B cell (primary cell): ENCODE measurements around the gene CRMP1. TPM values are rescaled to one million over a fixed set of nuclear protein-coding genes. Genes with fewer than 3 reads are reported as not detected.

Experiments
- ATAC-seq: fragments of 200-7000 bp; cut with Tn5 transposase; one replicate; pipeline ENCODE4 v1.10.0; 2021; ENCODE audit warnings: low read depth, mild to moderate bottlenecking, moderate number of reproducible peaks, moderate library complexity
- CTCF ChIA-PET: fragments of 350-600 bp; sonication (Branson Sonifier 250); formaldehyde crosslinking; loops from one replicate; lab custom pipeline; 2021; ENCODE audit warnings: antibody characterized with exemption, inconsistent platforms; lab: Charles Lee
- POLR2A ChIA-PET: fragments of 350-600 bp; sonication (Branson Sonifier 250); formaldehyde crosslinking; loops from one replicate; lab custom pipeline; 2021; ENCODE audit warnings: antibody characterized with exemption; lab: Charles Lee
- DNase-seq: peaks from one replicate; pipeline ENCODE4 v3.0.0; 2013
- H2AFZ ChIP-seq: 2 replicates; pipeline ENCODE4 v1.6.1; 2012; ENCODE audit warnings: mild to moderate bottlenecking, low read depth, low read length; ENCODE audit not compliant: insufficient read depth, poor library complexity, severe bottlenecking
- H3K27ac ChIP-seq, 2 donors: 1 replicate in 1 of 2; 2 replicates in 1 of 2; pipeline ENCODE4 v1.5.1; 2012 to 2013; ENCODE audit warnings: low read length in 2 of 2, mild to moderate bottlenecking in 2 of 2, moderate library complexity in 1 of 2
- H3K27me3 ChIP-seq, 4 experiments: fragments of 200-600 bp in 1 of 4; sonication (generic) in 1 of 4; replicated peaks in 1 of 4; 1 replicate in 2 of 4; 2 replicates in 2 of 4; pipeline versions ENCODE4 v1.6.1 to v1.7.0; 2013 to 2016; ENCODE audit warnings: low read length in 3 of 4, mild to moderate bottlenecking in 2 of 4, mixed read lengths in 1 of 4, moderate library complexity in 1 of 4; ENCODE audit not compliant: insufficient read depth in 4 of 4, control insufficient read depth in 3 of 4; ENCODE audit errors: control extremely low read depth in 1 of 4
- H3K36me3 ChIP-seq, 2 experiments: replicated peaks in 1 of 2; 1 replicate in 1 of 2; 2 replicates in 1 of 2; pipeline versions ENCODE4 v1.6.1 to v1.7.1; 2013; ENCODE audit warnings: low read length in 1 of 2; ENCODE audit not compliant: insufficient read depth in 2 of 2, control insufficient read depth in 1 of 2; ENCODE audit errors: control extremely low read depth in 1 of 2, extremely low read depth in 1 of 2
- H3K4me1 ChIP-seq, 2 donors: fragments of 200-600 bp in 1 of 2; sonication (generic) in 1 of 2; 1 replicate in 1 of 2; 2 replicates in 1 of 2; pipeline versions ENCODE4 v1.5.1 to v1.6.1; 2013 to 2017; ENCODE audit warnings: low read length in 2 of 2; ENCODE audit not compliant: control insufficient read depth in 2 of 2, insufficient read depth in 2 of 2
- H3K4me2 ChIP-seq: replicated peaks from 2 replicates; pipeline ENCODE3; 2012; ENCODE audit warnings: mild to moderate bottlenecking, low read depth, low read length; ENCODE audit not compliant: poor library complexity, severe bottlenecking
- H3K4me3 ChIP-seq, 5 experiments: fragments of 200-600 bp in 1 of 5; sonication (generic) in 1 of 5; 1 replicate in 3 of 5; 2 replicates in 2 of 5; pipeline versions ENCODE4 v1.5.1 to v1.7.0; 2011 to 2016; ENCODE audit warnings: low read length in 4 of 5, mild to moderate bottlenecking in 4 of 5, low read depth in 2 of 5, control low read depth in 1 of 5, moderate library complexity in 1 of 5; ENCODE audit not compliant: insufficient read depth in 1 of 5; ENCODE audit errors: control extremely low read depth in 1 of 5, extremely low read depth in 1 of 5
- H3K79me2 ChIP-seq: fragments of 200-600 bp; sonication (generic); one replicate; pipeline ENCODE4 v1.6.0; 2016; ENCODE audit warnings: low read length; ENCODE audit not compliant: control insufficient read depth, insufficient read depth
- H3K9ac ChIP-seq: fragments of 200-600 bp; sonication (generic); 2 replicates; pipeline ENCODE4 v1.6.1; 2017; ENCODE audit warnings: mild to moderate bottlenecking, low read length, moderate library complexity
- H3K9me3 ChIP-seq, 3 donors: one replicate each; pipeline versions ENCODE4 v1.6.1 to v1.7.1; 2013; ENCODE audit warnings: low read length in 2 of 3; ENCODE audit not compliant: control insufficient read depth in 2 of 3, insufficient read depth in 1 of 3; ENCODE audit errors: control extremely low read depth in 1 of 3
- H4K20me1 ChIP-seq: 2 replicates; pipeline ENCODE4 v1.6.0; 2012; ENCODE audit warnings: mild to moderate bottlenecking, low read length; ENCODE audit not compliant: insufficient read depth, control insufficient read depth, poor library complexity, severe bottlenecking
- H3K27ac Mint-ChIP-seq: one replicate; pipeline ENCODE4 v1.8.0; 2021; ENCODE audit warnings: mixed read lengths
- H3K27me3 Mint-ChIP-seq: one replicate; pipeline ENCODE4 v1.8.0; 2021; ENCODE audit warnings: mixed read lengths
- H3K4me1 Mint-ChIP-seq: one replicate; pipeline ENCODE4 v1.8.0; 2021; ENCODE audit warnings: mixed read lengths
- H3K4me3 Mint-ChIP-seq: one replicate; pipeline ENCODE4 v1.8.0; 2021; ENCODE audit warnings: mixed read lengths
- H3K9me3 Mint-ChIP-seq: one replicate; pipeline ENCODE4 v1.8.0; 2022; ENCODE audit warnings: mixed read lengths; ENCODE audit not compliant: insufficient read depth
- CTCF ChIP-seq: fragments of 200-600 bp; IDR thresholded peaks from one replicate; pipeline ENCODE4 v1.8.0; 2022; ENCODE audit warnings: antibody characterized with exemption, mild to moderate bottlenecking
- EZH2 ChIP-seq: IDR thresholded peaks from 2 replicates; pipeline ENCODE4 v1.6.1; 2012; ENCODE audit warnings: borderline replicate concordance, low read depth, mild to moderate bottlenecking, moderate library complexity, low read length; ENCODE audit not compliant: insufficient read depth, poor library complexity, severe bottlenecking
- WGBS: methylation state at CpG from one replicate; pipeline ENCODE4 v1.1.5; 2013; ENCODE audit warnings: missing lambda C conversion rate; ENCODE audit not compliant: insufficient coverage; 5-methylcytosine and 5-hydroxymethylcytosine counted together
- intact Hi-C: fragments of 100-400 bp; cut with micrococcal nuclease; formaldehyde crosslinking; loops from one replicate; pipeline ENCODE4 v1.10.0; 2022
- polyA plus RNA-seq: library from polyadenylated mRNA; depleted of rRNA; stranded (reverse); fragments of >200 nt; gene quantifications from 2 replicates; pipeline ENCODE4 v1.2.3, GENCODE V29; 2012
- total RNA-seq, 2 donors: library from RNA; stranded (reverse); fragments of 120-200 nt in 1 of 2; gene quantifications; 1 replicate in 1 of 2; 2 replicates in 1 of 2; pipeline versions ENCODE4 v1.2.3 to v1.2.4, GENCODE V29; 2013 to 2022

The CRMP1 gene
- total and polyA plus RNA-seq, 2 donors (not counting 1 experiment from before 2014, with no cell fraction given): 0.13 TPM; not detected in 1

GRCh38 chr4:5908876-5909427, 16.1 kb upstream of the CRMP1 start:
- Histone ChIP-seq H3K27ac (no peak overlapping the region), H3K9ac (no peak overlapping the region), H3K4me3 (no peak overlapping the region), H3K4me1 (no peaks in the 10 kb centered on the region), H3K9me3 (peaks cover 2 to 30% (median 4%) of the 10 kb centered on the region in 3 donors), H3K27me3 (peaks cover 0 to 18% (median 0%) of the 10 kb centered on the region in 4 experiments), H3K79me2 (no peaks in the 10 kb centered on the region), H4K20me1 (no peaks in the 10 kb centered on the region), H3K36me3 (no peaks in the 10 kb centered on the region), H2AFZ (no peak overlapping the region), H3K4me2 (no peak overlapping the region)
- H3K4me1 Mint-ChIP-seq: no peaks in the 10 kb centered on the region
- TF ChIP-seq CTCF: no peak
- TF ChIP-seq EZH2: no peak
- POLR2A ChIA-PET: no interaction called here
- no peak for ATAC-seq
- no peak overlapping the region for H3K4me3 Mint-ChIP-seq
- H3K27me3 Mint-ChIP-seq: peaks cover 33% of the 10 kb centered on the region
- H3K9me3 Mint-ChIP-seq: peaks cover 16% of the 10 kb centered on the region
- H3K27ac Mint-ChIP-seq: no peak overlapping the region
- DNase-seq: no peak
- intact Hi-C loops: no loop called here
- 0% methylated on average over 1 of the region's 3 CpGs for WGBS
- CTCF ChIA-PET: no interaction called here

- Mint-ChIP-seq H3K9me3 (peaks cover 15% of the 10 kb centered on the region), H3K4me1 (no peaks in the 10 kb centered on the region), H3K27ac (no peak overlapping the region), H3K27me3 (peaks cover 38% of the 10 kb centered on the region), H3K4me3 (no peak overlapping the region)
- CTCF ChIA-PET: interaction anchor here (0.9 kb wide), 1 partner anchor 92 kb away, joined by 3 read pairs; no protein-coding TSS in a partner anchor
- H3K79me2 ChIP-seq: no peaks in the 10 kb centered on the region
- H3K4me3 ChIP-seq: no peak overlapping the region
- H3K4me2 ChIP-seq: no peak overlapping the region
- WGBS: 39% methylated on average over 5 of the region's 5 CpGs
- POLR2A ChIA-PET: no interaction called here
- H3K36me3 ChIP-seq: no peaks in the 10 kb centered on the region
- H3K9ac ChIP-seq: no peak overlapping the region
- ATAC-seq (no peak), DNase-seq (no peak)
- no peak overlapping the region for H3K27ac ChIP-seq
- TF ChIP-seq EZH2: no peak
- no peaks in the 10 kb centered on the region for H3K4me1 ChIP-seq
- H3K27me3 ChIP-seq: peaks cover 0 to 18% (median 0%) of the 10 kb centered on the region in 4 experiments
- H2AFZ ChIP-seq: no peak overlapping the region
- H4K20me1 ChIP-seq: no peaks in the 10 kb centered on the region
- intact Hi-C loops: no loop called here
- peaks cover 2 to 28% (median 4%) of the 10 kb centered on the region in 3 donors for H3K9me3 ChIP-seq
Observed at GRCh38 chr4:5906191-5906590, 13.3 kb upstream of the CRMP1 start.
